Ascending aorta (tissue), 2 donors: ENCODE data around the gene OSBPL9. TPM values are rescaled to one million over a fixed set of nuclear protein-coding genes. Genes with fewer than 3 reads are reported as not detected.
"Not testable (repeated sequence)": the region's sequence is repeated elsewhere in the genome, so short reads cannot be mapped to it uniquely, and the experiment has no call there.

ENCODE experiments used
- DNase-seq, 2 donors: peaks; one replicate each; pipeline ENCODE4 v3.0.0-alpha.2; 2019; ENCODE audit warnings: low spot score in 2 of 2
- H3K27ac ChIP-seq, 2 donors: fragments of 200-600 bp; sonication (generic); one replicate each; pipeline ENCODE4 v1.5.1; 2016 to 2017; ENCODE audit warnings: mild to moderate bottlenecking in 1 of 2
- H3K27me3 ChIP-seq: fragments of 200-600 bp; sonication (generic); one replicate; pipeline ENCODE4 v1.5.1; 2017
- H3K36me3 ChIP-seq, 2 donors: fragments of 200-600 bp; sonication (generic); one replicate each; pipeline ENCODE4 v1.5.1; 2016
- H3K4me1 ChIP-seq, 2 donors: fragments of 200-600 bp; sonication (generic); one replicate each; pipeline ENCODE4 v1.5.1; 2016 to 2017; ENCODE audit warnings: mild to moderate bottlenecking in 1 of 2
- H3K4me3 ChIP-seq, 2 donors: fragments of 200-600 bp; sonication (generic); one replicate each; pipeline ENCODE4 v1.5.1; 2016 to 2017; ENCODE audit warnings: mild to moderate bottlenecking in 1 of 2
- H3K9me3 ChIP-seq, 2 donors: fragments of 200-600 bp; sonication (generic); one replicate each; pipeline ENCODE4 v1.5.1; 2016
- CTCF ChIP-seq, 3 experiments: fragments of 200-600 bp in 2 of 3; fragments of 450-650 bp in 1 of 3; sonication (generic) in 2 of 3; IDR thresholded peaks; one replicate each; pipeline ENCODE4 v1.5.1; 2016 to 2019; ENCODE audit warnings: antibody characterized with exemption in 3 of 3, mild to moderate bottlenecking in 1 of 3, moderate library complexity in 1 of 3
- intact Hi-C: fragments of 100-400 bp; cut with DNase I; formaldehyde crosslinking; loops from one replicate; pipeline ENCODE4 v1.15.1; 2023
- total RNA-seq: library from RNA; depleted of rRNA; stranded (reverse); fragments of >200 nt; gene quantifications from one replicate; pipeline ENCODE4 v1.1.0, GENCODE V29; 2016

Gene OSBPL9
- total RNA-seq, 1 donor from 2014 or later, result 101 TPM

- no peak overlapping the region for H3K4me3 ChIP-seq
- H3K27ac ChIP-seq, result no peak overlapping the region
- TF ChIP-seq CTCF (IDR thresholded peaks at IDR 0.05), result no peak
- no peak for DNase-seq
- no peaks in the 10 kb centered on the region for H3K9me3 ChIP-seq
- no peaks in the 10 kb centered on the region for H3K27me3 ChIP-seq
- H3K36me3 ChIP-seq, result no peaks in the 10 kb centered on the region
- H3K4me1 ChIP-seq, result peaks cover 0 to 4% of the 10 kb centered on the region in 2 donors
- intact Hi-C loops, result no loop called here
These were observed 9.2 kb upstream of the OSBPL9 start for GRCh38 chr1:51607681-51608095.

- not testable (repeated sequence) for H3K9me3 ChIP-seq, H3K4me1 ChIP-seq, H3K4me3 ChIP-seq, H3K27me3 ChIP-seq, H3K36me3 ChIP-seq, DNase-seq, H3K27ac ChIP-seq
- intact Hi-C loops, result loop anchor here (10.0 kb wide), 1 partner anchor 375 kb away; the partner anchor contains the start of gene RNF11
These were observed 6.8 kb upstream of the OSBPL9 start for GRCh38 chr1:51610104-51610503.

- no peaks in the 10 kb centered on the region for H3K27me3 ChIP-seq
- intact Hi-C loops, result loop anchor here (10.0 kb wide), 1 partner anchor 376 kb away; the partner anchor contains the start of gene RNF11
- H3K4me3 ChIP-seq, result peak overlapping the region in 1 of 2 donors; percentile 18
- TF ChIP-seq CTCF (IDR thresholded peaks at IDR 0.05), result no peak
- H3K36me3 ChIP-seq, result no peaks in the 10 kb centered on the region
- H3K9me3 ChIP-seq, result no peaks in the 10 kb centered on the region
- H3K27ac ChIP-seq, result peak overlapping the region in 1 of 2 donors; percentile 30
- peaks cover 0 to 4% of the 10 kb centered on the region in 2 donors for H3K4me1 ChIP-seq
- DNase-seq, result no peak
These were observed 6.3 kb upstream of the OSBPL9 start for GRCh38 chr1:51610637-51611036.

- TF ChIP-seq CTCF (IDR thresholded peaks at IDR 0.05), result no peak
- Histone ChIP-seq H3K27ac (no peak overlapping the region), H3K27me3 (no peaks in the 10 kb centered on the region), H3K4me1 (peaks cover 0 to 7% of the 10 kb centered on the region in 2 donors), H3K4me3 (no peak overlapping the region), H3K9me3 (no peaks in the 10 kb centered on the region), H3K36me3 (no peaks in the 10 kb centered on the region)
- intact Hi-C loops, result loop anchor here (10.0 kb wide), 1 partner anchor 378 kb away; the partner anchor contains the start of gene RNF11
- DNase-seq, result no peak
These were observed 4.4 kb upstream of the OSBPL9 start for GRCh38 chr1:51612447-51612961.

GRCh38 chr1:51615780-51616291 lies 1.1 kb upstream of the OSBPL9 start:
- intact Hi-C loops, result loop anchor here (2.0 to 10.0 kb wide), 8 partner anchors 21 to 649 kb away; partner anchors contain the start of genes EPS15, NRDC and RNF11
- no peak for TF ChIP-seq CTCF (IDR thresholded peaks at IDR 0.05)
- H3K9me3 ChIP-seq, result no peaks in the 10 kb centered on the region
- peak overlapping the region in 1 of 2 donors; percentile 81 for H3K4me3 ChIP-seq
- H3K27ac ChIP-seq, result no peak overlapping the region
- no peak for DNase-seq
- H3K4me1 ChIP-seq, result peaks cover 0 to 14% of the 10 kb centered on the region in 2 donors
- H3K27me3 ChIP-seq, result no peaks in the 10 kb centered on the region
- H3K36me3 ChIP-seq, result no peaks in the 10 kb centered on the region

- intact Hi-C loops, result loop anchor here (2.0 to 10.0 kb wide), 8 partner anchors 20 to 649 kb away; partner anchors contain the start of genes EPS15, NRDC and RNF11
- TF ChIP-seq CTCF (IDR thresholded peaks at IDR 0.05), result no peak
- peak overlapping the region; percentile 81 to 86 for H3K4me3 ChIP-seq
- H3K4me1 ChIP-seq, result peaks cover 0 to 16% of the 10 kb centered on the region in 2 donors
- H3K27me3 ChIP-seq, result no peaks in the 10 kb centered on the region
- peak overlapping the region; percentile 91 to 92 for H3K27ac ChIP-seq
- H3K9me3 ChIP-seq, result no peaks in the 10 kb centered on the region
- no peak for DNase-seq
- no peaks in the 10 kb centered on the region for H3K36me3 ChIP-seq
These were observed 402 bp upstream of the OSBPL9 start for GRCh38 chr1:51616490-51616889.
